Choroid plexus epithelial cell (primary cell): ENCODE results near the gene SAMD4B.

Source experiments
- DNase-seq: peaks from one replicate; pipeline ENCODE4 v3.0.0-alpha.2; 2010; ENCODE audit warnings: low read depth
- H3K4me3 ChIP-seq: 2 replicates; pipeline ENCODE4 v1.5.1; 2011; ENCODE audit warnings: low read depth, mild to moderate bottlenecking, control low read depth, low read length, moderate library complexity
- TF ChIP-seq, protein P1 (sequence below): conservative IDR thresholded peaks from 2 replicates; pipeline ENCODE4 v1.5.1; 2011; ENCODE audit warnings: low read depth, mild to moderate bottlenecking, control low read depth, inconsistent platforms, low read length, moderate library complexity

Gene SAMD4B

DNA sequence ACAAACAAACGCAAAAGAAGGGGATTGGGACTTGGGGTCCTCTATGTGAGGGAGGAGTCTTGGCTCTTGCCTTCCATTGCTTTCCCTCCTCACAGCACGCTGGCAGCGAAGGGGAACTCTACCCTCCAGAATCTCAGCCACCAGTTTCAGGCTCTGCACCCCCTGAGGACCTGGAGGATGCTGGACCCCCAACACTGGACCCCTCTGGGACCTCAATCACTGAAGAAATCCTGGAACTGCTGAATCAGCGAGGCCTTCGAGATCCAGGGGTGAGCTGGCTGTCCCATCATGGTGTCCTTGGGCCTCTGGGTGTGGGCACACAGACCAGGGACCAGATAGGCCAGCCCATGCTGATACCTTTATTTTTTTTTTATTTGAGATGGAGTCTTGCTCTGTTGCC lies 79.8 kb downstream of the SAMD4B start:
- H3K4me3 ChIP-seq, result no peak overlapping the region
- TF ChIP-seq, protein P1, sequence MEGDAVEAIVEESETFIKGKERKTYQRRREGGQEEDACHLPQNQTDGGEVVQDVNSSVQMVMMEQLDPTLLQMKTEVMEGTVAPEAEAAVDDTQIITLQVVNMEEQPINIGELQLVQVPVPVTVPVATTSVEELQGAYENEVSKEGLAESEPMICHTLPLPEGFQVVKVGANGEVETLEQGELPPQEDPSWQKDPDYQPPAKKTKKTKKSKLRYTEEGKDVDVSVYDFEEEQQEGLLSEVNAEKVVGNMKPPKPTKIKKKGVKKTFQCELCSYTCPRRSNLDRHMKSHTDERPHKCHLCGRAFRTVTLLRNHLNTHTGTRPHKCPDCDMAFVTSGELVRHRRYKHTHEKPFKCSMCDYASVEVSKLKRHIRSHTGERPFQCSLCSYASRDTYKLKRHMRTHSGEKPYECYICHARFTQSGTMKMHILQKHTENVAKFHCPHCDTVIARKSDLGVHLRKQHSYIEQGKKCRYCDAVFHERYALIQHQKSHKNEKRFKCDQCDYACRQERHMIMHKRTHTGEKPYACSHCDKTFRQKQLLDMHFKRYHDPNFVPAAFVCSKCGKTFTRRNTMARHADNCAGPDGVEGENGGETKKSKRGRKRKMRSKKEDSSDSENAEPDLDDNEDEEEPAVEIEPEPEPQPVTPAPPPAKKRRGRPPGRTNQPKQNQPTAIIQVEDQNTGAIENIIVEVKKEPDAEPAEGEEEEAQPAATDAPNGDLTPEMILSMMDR, result no peak
- no peak for DNase-seq

DNA sequence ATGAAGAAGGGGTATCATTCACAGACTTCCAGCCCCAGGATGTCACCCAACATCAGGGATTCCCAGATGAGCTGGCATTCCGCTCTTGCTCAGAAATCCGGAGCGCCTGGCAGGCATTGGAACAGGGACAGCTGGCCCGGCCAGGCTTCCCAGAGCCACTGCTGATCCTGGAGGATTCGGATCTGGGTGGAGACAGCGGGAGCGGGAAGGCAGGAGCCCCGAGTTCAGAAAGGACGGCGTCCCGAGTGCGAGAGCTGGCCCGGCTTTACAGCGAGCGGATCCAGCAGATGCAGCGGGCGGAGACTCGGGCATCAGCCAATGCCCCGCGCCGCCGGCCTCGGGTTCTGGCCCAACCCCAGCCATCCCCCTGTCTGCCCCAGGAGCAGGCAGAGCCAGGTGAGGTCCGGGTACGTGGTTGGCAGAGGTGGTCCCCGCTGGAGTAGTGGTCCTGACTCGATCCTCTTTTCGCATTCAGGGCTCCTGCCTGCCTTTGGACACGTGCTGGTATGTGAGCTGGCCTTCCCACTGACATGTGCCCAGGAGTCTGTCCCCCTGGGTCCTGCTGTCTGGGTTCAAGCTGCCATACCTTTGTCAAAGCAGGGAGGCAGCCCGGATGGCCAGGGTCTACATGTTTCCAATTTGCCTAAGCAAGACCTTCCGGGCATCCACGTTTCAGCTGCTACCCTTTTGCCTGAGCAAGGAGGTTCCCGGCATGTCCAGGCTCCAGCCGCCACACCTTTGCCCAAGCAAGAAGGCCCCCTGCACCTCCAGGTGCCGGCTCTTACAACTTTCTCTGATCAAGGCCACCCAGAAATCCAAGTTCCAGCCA lies 81.3 kb downstream of the SAMD4B start:
- no peak for DNase-seq
- no peak overlapping the region for H3K4me3 ChIP-seq
- TF ChIP-seq, protein P1, result no peak

DNA sequence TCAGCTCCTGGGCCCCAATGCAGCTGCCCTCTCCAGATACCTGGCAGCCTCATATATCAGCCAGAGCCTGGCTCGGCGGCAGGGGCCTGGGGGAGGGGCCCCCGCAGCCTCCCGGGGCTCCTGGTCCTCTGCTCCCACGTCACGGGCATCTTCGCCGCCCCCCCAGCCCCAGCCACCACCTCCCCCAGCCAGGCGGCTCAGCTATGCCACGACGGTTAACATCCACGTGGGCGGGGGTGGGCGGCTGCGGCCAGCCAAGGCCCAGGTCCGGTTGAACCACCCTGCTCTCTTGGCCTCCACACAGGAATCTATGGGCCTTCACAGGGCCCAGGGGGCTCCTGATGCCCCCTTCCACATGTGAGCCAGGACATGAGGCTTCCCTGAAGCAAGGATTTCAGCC lies 82.7 kb downstream of the SAMD4B start:
- TF ChIP-seq, protein P1, result no peak
- DNase-seq, result no peak
- no peak overlapping the region for H3K4me3 ChIP-seq

DNA sequence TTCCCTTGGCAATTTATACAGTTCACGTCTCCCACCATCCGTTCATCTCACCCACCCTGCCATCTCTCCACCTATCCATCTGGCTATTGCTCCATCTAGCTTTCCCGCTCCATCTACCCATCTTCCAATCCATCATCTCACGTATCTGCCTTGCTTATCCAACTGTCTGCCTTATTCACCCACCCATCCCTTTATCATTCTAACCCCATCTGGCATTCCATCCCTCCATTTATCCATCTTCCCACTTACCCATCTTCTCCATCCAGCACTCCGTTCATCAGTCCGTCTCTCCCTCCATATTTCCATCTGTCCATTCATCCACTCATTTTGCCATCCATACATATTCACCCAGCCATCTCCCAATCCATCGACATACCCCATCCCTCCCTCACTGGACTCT lies 83.5 kb downstream of the SAMD4B start:
- TF ChIP-seq, protein P1, result no peak
- H3K4me3 ChIP-seq, result no peak overlapping the region
- no peak for DNase-seq

DNA sequence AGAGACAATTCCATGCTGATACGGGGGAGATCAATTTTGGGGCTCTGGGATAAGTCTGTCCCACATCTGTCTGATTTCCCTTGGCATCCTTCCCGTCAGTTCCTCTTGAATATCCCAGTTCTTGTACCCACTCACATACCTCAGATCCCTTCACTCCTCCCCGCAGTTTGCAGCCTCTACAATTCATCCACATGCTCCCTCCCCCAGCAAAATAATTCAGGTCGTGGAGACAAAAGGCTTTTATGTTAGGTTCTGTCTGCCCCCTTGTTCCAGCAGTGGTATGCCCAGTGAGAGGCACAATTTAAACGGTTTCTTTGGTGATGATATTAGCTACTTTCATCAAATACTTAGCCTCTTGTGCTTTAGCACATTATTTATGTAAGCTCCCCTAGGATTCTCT lies 83.9 kb downstream of the SAMD4B start:
- TF ChIP-seq, protein P1, result no peak
- no peak overlapping the region for H3K4me3 ChIP-seq
- DNase-seq, result no peak

DNA sequence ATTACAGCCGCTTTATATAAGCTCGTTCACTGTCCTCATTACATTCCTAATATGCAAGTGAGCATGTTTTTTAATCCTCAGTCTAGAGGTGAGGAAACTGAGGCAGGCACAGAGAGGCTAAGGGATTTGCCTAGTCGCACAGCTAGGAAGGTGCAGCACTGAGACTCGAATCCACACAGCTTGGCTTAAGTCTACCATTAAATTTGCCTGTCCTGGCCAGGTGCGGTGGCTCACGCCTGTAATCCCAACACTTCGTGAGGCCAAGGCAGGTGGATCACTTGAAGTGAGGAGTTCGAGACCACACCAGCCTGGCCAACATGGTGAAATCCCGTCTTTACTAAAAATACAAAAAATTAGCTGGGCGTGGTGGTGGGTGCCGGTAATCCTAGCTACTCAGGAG lies 85.5 kb downstream of the SAMD4B start:
- no peak for DNase-seq
- no peak overlapping the region for H3K4me3 ChIP-seq
- TF ChIP-seq, protein P1, result no peak
